NT2/D1 (cell line): Measurements from ENCODE around the gene TMEM132C.

Source experiments
- DNase-seq: peaks from one replicate; pipeline ENCODE4 v3.0.0-alpha.2; 2011; ENCODE audit warnings: low read depth, low spot score
- H3K27me3 ChIP-seq: 2 replicates; pipeline ENCODE4 v1.6.0; 2011; ENCODE audit warnings: mild to moderate bottlenecking; ENCODE audit not compliant: insufficient read length, insufficient read depth
- H3K36me3 ChIP-seq: 2 replicates; pipeline ENCODE4 v1.6.1; 2011; ENCODE audit warnings: mild to moderate bottlenecking, low read length, mixed read lengths; ENCODE audit not compliant: insufficient read depth, insufficient read length
- H3K4me1 ChIP-seq: 2 replicates; pipeline ENCODE4 v1.5.1; 2011; ENCODE audit not compliant: insufficient read depth, insufficient read length
- H3K4me3 ChIP-seq: 2 replicates; pipeline ENCODE4 v1.5.1; 2011; ENCODE audit warnings: low read depth; ENCODE audit not compliant: insufficient read length
- H3K9ac ChIP-seq: 2 replicates; pipeline ENCODE4 v1.6.0; 2011; ENCODE audit warnings: low read depth; ENCODE audit not compliant: insufficient read length
- H3K9me3 ChIP-seq: 2 replicates; pipeline ENCODE4 v1.5.1; 2011; ENCODE audit warnings: mild to moderate bottlenecking, low read length; ENCODE audit not compliant: insufficient read depth
- SUZ12 ChIP-seq: IDR thresholded peaks from 2 replicates; pipeline ENCODE4 v1.6.1; 2011; ENCODE audit not compliant: insufficient read length, insufficient read depth; ENCODE audit errors: extremely low read depth
- YY1 ChIP-seq: IDR thresholded peaks from 2 replicates; pipeline ENCODE4 v1.6.1; 2011; ENCODE audit not compliant: insufficient read length, insufficient read depth
- ZNF274 ChIP-seq: IDR thresholded peaks from 2 replicates; pipeline ENCODE4 v1.6.1; 2011; ENCODE audit warnings: mild to moderate bottlenecking, low read depth, low read length

TMEM132C gene

DNA sequence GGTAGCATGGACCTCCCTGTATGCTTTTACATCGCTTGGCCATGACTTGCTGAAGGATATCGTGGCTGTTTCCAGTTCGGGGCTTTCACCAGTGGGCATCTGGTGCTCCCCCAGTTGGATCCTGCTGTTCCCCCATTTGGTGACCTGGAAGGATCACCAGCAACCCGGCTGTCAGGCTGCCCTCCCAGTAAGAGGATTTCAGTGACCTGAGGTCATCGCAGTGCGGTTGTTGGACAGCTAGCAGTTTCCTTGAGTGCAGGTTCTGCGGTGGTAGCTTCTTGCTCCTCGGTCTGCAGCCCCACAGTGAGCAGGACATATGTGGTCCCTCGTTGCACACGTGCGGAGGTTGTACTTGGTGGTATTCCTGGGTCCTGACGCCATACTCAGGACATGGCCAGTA, 58.7 kb downstream of the TMEM132C start:
- no peak for TF ChIP-seq YY1
- no peak for TF ChIP-seq SUZ12
- no peak for TF ChIP-seq ZNF274
- Histone ChIP-seq H3K4me3 (no peak overlapping the region), H3K9ac (no peak overlapping the region), H3K9me3 (peaks cover 12% of the 10 kb centered on the region; the same call in 1 of the 2 replicates), H3K27me3 (no peaks in the 10 kb centered on the region), H3K36me3 (no peaks in the 10 kb centered on the region), H3K4me1 (peaks cover 2% of the 10 kb centered on the region)
- DNase-seq = no peak

DNA sequence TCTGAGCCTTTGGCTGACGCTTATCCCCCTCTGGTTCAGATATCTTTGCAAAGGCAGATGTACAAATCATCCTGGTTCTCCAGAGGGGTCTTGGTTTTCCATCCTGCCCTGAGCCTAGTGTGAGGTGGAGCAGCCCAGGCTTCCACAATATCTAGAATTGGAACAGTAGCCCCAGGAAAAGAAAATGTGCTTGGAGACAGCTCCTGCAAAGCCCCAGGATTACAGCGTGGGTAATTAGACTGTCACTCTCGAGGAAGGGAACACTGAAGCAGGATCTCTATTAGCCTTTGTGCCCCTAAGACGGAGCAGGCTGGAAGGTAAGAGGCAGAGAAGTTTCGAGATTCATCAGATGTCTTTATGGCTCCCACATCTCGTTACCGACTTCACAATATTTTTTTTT, 59.4 kb downstream of the TMEM132C start:
- Histone ChIP-seq H3K27me3 (no peaks in the 10 kb centered on the region), H3K4me3 (no peak overlapping the region), H3K36me3 (no peaks in the 10 kb centered on the region), H3K9ac (no peak overlapping the region), H3K4me1 (peaks cover 2% of the 10 kb centered on the region), H3K9me3 (peaks cover 8% of the 10 kb centered on the region; the same call in 1 of the 2 replicates)
- TF ChIP-seq SUZ12 = no peak
- no peak for TF ChIP-seq ZNF274
- no peak for TF ChIP-seq YY1
- no peak for DNase-seq

DNA sequence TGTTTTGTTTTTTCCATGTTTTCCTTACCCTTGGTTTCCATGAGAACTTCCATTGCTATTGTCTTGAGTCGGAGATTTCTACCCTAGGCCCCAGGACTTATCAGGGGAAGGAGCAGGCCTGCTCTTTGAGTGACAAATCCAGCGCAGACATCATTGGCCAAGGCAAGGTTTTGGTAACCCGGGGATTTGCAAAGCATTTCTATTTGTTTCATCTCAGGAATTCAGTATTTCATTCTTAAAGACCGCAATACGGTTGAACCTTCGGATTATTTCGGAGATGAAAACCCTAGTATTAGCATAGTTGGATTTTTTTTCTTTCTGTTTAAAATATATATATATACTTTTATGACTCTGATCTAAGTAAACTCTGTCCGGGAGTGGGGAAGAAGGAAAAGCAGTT, 62.0 kb downstream of the TMEM132C start:
- no peaks in the 10 kb centered on the region for H3K9me3 ChIP-seq
- peaks cover 2% of the 10 kb centered on the region for H3K4me1 ChIP-seq
- TF ChIP-seq SUZ12 = no peak
- TF ChIP-seq ZNF274 = no peak
- TF ChIP-seq YY1 = no peak
- no peak overlapping the region for H3K4me3 ChIP-seq
- no peaks in the 10 kb centered on the region for H3K36me3 ChIP-seq
- H3K9ac ChIP-seq = no peak overlapping the region
- DNase-seq = no peak
- H3K27me3 ChIP-seq = no peaks in the 10 kb centered on the region

DNA sequence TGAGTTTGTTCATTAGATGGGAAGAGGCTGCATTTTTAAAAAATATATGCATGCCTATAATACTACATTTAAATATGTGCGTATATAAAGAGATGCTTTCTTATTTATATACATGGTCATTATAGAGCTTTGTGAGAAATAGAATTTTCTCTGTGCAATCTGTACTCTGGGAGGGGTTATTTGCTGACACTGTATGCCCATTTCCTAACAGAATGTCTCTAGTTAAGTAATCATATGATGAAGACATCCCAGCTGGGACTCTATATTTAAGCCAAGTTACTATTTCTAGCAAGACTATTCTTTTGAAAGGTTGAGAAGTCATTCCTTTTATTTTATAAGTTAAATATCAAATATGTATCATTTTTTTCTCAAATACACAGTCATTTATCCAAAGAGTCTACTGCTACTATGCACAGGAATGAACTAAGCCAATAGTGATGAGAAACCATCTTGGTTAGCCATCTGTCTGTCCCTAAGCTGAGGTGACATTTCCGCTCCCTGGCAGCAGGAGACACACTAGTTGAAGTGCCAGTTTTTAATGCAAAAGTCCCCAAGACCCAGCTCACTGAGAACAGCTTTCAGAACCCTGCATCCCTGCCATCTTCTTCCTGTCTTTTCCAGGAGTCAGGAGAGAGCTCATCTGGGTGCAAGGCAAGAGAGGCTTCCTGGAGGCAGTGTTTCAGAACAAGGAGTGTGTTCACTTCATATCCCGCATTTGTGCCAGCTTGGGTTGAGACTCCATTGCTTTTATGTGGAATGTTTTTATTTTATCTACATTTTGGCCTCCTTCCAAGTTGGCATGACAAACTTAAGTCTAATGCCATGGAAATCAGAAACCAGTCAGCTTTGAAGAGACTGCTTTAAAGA, 69.5 kb downstream of the TMEM132C start:
- H3K4me3 ChIP-seq = no peak overlapping the region
- peaks cover 4% of the 10 kb centered on the region for H3K4me1 ChIP-seq
- TF ChIP-seq SUZ12 (no peak), YY1 (no peak), ZNF274 (no peak)
- no peak overlapping the region for H3K9ac ChIP-seq
- no peaks in the 10 kb centered on the region for H3K36me3 ChIP-seq
- H3K9me3 ChIP-seq = no peaks in the 10 kb centered on the region
- H3K27me3 ChIP-seq = no peaks in the 10 kb centered on the region
- DNase-seq = no peak

DNA sequence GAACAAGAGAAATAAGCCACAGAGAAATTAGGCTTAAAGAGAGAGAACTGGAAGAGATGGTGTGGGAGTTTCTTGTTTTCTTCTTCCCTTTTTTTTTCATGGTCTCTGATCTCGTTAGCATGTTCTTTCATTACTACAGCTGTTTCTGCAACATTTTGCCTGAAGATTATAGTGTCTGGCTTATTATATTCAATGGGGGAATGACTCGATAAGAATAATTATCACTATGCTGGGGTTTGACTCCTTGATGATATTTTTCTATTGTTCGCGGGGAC, 70.0 kb downstream of the TMEM132C start:
- no peak overlapping the region for H3K9ac ChIP-seq
- no peaks in the 10 kb centered on the region for H3K27me3 ChIP-seq
- H3K36me3 ChIP-seq = no peaks in the 10 kb centered on the region
- no peak for DNase-seq
- H3K4me3 ChIP-seq = no peak overlapping the region
- TF ChIP-seq YY1 (no peak), ZNF274 (no peak), SUZ12 (no peak)
- H3K9me3 ChIP-seq = no peaks in the 10 kb centered on the region
- peaks cover 4% of the 10 kb centered on the region for H3K4me1 ChIP-seq

DNA sequence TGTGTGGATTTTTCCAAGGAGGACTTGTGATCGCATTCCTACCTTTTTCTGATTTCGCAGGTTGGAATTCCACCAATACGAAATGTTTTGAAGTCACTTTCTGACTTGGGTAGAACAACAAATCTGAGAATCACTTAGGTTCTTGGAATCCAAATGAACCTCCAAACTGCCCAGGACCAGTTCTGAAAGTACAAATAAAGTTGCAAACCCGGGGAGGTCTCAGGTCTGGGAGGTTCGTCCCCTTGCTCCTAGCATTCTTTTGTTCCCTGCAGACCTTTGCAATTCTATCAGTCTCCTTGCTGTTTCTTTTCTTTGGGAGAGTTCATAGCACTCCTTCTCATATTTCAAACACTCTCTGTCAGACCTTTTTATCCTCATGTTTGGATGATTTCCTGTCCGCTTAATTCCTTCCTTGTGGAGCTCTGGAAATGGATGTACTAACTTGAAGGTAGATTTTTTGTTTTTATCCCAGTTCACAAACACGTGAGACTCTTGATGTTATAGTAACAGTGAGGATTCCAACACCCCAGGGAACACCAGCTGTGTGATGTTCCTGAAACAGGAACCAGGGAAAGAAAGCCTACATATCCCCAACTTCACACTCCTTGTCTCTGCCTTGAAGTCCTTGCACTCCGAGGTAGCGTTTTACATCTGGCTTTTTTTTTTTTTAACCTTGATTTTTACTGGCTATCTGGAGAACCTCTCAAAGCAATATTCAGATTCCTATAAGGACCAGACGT, 70.6 kb downstream of the TMEM132C start:
- Histone ChIP-seq H3K27me3 (no peaks in the 10 kb centered on the region), H3K9ac (peak overlapping the region; percentile 12), H3K36me3 (no peaks in the 10 kb centered on the region), H3K4me3 (no peak overlapping the region), H3K4me1 (peaks cover 4% of the 10 kb centered on the region), H3K9me3 (no peaks in the 10 kb centered on the region)
- peak; percentile 28 for DNase-seq
- no peak for TF ChIP-seq YY1
- TF ChIP-seq ZNF274 = no peak
- TF ChIP-seq SUZ12 = no peak

DNA sequence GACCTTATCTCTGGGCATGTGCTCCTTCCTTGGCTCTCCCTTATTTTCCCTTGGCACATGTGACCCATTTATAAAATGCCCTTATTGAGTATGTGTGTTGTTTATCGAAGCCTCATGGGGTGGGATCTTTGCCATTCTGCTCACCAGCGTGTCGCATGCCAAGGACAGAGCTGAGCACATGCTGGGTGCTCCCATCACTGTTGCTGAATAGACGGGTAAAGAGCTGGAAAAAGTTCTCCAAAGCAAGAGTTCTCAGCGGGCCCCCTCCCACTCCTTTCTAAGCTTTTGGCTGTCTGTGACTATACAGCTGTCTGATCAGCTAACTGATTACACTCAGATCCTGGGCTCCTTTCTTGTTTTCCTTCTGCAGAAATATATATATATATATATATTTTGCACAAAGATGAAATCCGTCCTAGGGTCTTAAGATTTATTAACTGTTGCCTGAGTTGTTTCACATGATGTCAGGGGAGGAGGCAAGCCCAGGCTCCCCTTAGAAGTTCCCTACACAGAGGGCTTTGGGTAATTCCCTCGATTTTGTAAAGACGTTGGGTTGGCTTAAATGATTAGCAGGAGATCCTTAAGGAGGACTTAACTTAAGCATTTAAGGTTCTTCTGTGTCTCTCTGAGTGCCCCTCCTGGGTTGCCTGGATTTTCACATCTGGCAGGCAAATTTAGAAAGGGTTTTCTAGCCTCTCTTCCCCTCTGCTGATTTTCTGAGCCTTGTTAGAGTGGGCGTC, 71.6 kb downstream of the TMEM132C start:
- H3K9me3 ChIP-seq = no peaks in the 10 kb centered on the region
- peak overlapping the region; percentile 13 for H3K9ac ChIP-seq
- TF ChIP-seq YY1 (no peak), SUZ12 (no peak), ZNF274 (no peak)
- H3K4me3 ChIP-seq = no peak overlapping the region
- H3K36me3 ChIP-seq = no peaks in the 10 kb centered on the region
- DNase-seq = no peak
- H3K4me1 ChIP-seq = peaks cover 4% of the 10 kb centered on the region
- H3K27me3 ChIP-seq = no peaks in the 10 kb centered on the region
